Astrocyte of the cerebellum (primary cell): ENCODE measurements around the gene EPSTI1.

Experiments
- DNase-seq: peaks from one replicate; pipeline ENCODE4 v3.0.0-alpha.2; 2011; ENCODE audit warnings: low read depth
- H3K4me3 ChIP-seq: 2 replicates; pipeline ENCODE4 v1.5.1; 2011; ENCODE audit warnings: mild to moderate bottlenecking, low read depth, low read length, moderate library complexity
- in situ Hi-C: cut with HindIII; loops from 2 replicates; pipeline ENCODE4 v1.10.0; 2017; ENCODE audit warnings: low sequenced_read_pairs
- TF ChIP-seq, protein P1 (sequence below): IDR thresholded peaks from 2 replicates; pipeline ENCODE4 v1.5.1; 2012; ENCODE audit warnings: low read length, low read depth, moderate library complexity, mild to moderate bottlenecking; ENCODE audit errors: missing control alignments

The EPSTI1 gene

DNA sequence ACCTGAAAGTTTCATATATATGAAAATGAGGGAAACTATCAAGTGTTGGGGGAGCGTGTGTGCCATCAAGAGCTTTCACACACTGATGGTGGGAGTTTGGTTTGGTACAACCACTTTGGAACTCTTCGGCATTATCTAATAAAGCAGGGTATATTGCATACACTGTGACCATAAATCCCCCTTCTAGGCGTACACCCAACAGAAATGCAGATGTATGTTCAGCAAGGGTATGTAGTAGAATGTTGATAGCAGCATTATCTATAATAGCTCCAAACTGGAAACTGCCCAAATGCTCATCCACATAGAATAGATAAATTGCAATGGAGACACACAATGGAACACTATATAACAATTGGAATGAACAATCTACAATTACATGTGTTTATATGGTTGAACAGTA, 139.9 kb downstream of the EPSTI1 start:
- DNase-seq: no peak
- H3K4me3 ChIP-seq: no peak overlapping the region
- TF ChIP-seq, protein P1, sequence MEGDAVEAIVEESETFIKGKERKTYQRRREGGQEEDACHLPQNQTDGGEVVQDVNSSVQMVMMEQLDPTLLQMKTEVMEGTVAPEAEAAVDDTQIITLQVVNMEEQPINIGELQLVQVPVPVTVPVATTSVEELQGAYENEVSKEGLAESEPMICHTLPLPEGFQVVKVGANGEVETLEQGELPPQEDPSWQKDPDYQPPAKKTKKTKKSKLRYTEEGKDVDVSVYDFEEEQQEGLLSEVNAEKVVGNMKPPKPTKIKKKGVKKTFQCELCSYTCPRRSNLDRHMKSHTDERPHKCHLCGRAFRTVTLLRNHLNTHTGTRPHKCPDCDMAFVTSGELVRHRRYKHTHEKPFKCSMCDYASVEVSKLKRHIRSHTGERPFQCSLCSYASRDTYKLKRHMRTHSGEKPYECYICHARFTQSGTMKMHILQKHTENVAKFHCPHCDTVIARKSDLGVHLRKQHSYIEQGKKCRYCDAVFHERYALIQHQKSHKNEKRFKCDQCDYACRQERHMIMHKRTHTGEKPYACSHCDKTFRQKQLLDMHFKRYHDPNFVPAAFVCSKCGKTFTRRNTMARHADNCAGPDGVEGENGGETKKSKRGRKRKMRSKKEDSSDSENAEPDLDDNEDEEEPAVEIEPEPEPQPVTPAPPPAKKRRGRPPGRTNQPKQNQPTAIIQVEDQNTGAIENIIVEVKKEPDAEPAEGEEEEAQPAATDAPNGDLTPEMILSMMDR: no peak
- in situ Hi-C loops: no loop called here

DNA sequence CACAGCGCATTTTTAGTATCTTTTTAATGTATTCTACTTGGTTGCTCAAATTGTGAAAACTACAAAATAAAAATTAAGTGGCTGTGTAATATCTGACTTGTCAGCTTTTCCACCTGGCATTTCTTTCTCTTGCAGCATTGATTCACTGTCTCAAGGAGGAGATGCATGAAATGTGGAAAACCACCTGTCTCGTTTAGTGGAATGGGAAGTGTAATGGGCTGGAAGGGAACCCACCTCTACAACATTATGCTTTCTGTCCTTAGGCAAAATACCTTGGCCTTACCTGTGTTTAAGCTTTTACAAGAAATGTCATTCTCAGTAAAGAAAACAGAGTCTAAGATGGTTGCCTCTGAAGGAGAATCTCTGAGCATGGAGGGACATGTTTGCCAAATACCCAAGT, 142.8 kb downstream of the EPSTI1 start:
- in situ Hi-C loops: no loop called here
- no peak overlapping the region for H3K4me3 ChIP-seq
- TF ChIP-seq, protein P1: no peak
- no peak for DNase-seq

DNA sequence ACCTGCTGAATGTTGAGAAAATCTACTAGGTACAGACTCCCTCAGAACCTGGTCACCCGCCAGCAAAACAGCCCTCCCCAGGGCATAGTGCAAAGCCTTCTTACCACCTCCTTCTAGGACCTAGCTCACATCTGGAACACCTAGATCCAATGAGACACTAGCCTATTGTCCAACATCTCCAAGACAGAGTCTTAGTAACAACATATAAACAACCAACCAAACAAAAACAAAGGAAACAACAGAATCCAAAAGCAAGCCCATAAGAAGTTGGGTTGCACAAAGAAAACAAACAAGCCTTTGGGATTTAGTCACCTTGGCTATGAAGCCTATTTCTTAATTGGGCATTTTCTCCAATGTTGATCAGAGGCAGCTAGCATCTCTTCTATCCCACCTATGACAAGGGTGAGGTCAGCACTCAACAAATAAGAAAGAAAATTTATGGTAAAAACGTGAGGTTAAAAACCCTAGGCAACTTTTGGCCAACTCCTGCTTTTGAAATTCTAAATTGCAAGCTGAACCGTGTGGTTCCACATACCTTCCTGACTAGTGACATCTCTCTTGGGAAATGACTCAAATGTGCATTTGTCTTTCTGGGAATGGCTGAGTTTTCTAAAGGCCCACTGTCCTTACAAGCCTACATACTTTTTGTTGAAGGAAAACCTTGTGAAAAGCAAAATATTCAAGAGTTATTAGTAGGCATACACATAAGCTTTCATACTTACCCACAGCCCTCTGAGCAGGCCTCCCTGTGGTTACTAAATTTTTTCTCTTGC, 144.0 kb downstream of the EPSTI1 start:
- in situ Hi-C loops: no loop called here
- H3K4me3 ChIP-seq: no peak overlapping the region
- DNase-seq: peak; percentile 29
- TF ChIP-seq, protein P1: no peak

DNA sequence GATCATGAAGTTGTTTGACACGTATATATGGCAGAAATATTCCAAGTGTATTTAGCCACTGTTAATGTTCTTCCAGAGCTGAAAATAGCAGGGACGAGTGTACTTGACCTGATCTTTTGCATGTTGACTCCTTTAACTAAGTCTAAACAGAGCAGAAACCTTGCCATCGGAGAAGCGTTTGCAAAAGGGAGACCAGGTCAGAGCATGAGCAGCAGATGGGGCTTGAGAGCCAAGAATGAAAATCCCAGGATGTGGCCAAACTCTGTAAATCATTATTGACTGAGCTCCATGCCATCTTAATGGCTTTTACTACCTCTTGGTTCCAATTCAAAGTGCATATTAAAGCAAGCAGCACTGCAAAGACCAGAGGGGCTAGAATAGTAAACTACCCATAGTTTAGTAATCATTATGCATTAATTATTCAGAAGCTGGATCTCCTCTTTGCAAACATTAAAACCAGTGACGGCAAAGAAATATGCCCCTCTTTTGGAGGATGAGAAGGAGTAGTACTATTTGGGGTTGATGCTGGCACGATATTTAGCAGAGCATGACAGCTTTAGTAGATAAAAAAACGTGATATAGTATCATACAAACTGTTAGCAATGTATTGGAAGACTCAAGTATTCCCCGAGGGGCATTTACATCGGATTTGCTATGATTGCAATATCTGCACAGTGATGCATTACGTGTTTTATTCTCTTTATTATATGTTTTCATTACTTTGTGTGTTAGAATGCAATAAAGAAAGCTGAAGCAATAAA, 154.9 kb downstream of the EPSTI1 start:
- DNase-seq: no peak
- in situ Hi-C loops: no loop called here
- H3K4me3 ChIP-seq: no peak overlapping the region
- TF ChIP-seq, protein P1: peak; percentile 56
